Measurements from ENCODE around the gene KRT84.

Gene KRT84, protein sequence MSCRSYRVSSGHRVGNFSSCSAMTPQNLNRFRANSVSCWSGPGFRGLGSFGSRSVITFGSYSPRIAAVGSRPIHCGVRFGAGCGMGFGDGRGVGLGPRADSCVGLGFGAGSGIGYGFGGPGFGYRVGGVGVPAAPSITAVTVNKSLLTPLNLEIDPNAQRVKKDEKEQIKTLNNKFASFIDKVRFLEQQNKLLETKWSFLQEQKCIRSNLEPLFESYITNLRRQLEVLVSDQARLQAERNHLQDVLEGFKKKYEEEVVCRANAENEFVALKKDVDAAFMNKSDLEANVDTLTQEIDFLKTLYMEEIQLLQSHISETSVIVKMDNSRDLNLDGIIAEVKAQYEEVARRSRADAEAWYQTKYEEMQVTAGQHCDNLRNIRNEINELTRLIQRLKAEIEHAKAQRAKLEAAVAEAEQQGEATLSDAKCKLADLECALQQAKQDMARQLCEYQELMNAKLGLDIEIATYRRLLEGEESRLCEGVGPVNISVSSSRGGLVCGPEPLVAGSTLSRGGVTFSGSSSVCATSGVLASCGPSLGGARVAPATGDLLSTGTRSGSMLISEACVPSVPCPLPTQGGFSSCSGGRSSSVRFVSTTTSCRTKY

GRCh38 chr12:52385226-52385702 is at the start of gene KRT84:
Gene KRT84, minus strand, starts transcription at chr12:52385652. Its CDS starts 67 bp downstream, at chr12:52385585.
- DNase-seq (ENCODE audit: low read depth in 1 of 2, low spot score in 1 of 2): no peak

DNA sequence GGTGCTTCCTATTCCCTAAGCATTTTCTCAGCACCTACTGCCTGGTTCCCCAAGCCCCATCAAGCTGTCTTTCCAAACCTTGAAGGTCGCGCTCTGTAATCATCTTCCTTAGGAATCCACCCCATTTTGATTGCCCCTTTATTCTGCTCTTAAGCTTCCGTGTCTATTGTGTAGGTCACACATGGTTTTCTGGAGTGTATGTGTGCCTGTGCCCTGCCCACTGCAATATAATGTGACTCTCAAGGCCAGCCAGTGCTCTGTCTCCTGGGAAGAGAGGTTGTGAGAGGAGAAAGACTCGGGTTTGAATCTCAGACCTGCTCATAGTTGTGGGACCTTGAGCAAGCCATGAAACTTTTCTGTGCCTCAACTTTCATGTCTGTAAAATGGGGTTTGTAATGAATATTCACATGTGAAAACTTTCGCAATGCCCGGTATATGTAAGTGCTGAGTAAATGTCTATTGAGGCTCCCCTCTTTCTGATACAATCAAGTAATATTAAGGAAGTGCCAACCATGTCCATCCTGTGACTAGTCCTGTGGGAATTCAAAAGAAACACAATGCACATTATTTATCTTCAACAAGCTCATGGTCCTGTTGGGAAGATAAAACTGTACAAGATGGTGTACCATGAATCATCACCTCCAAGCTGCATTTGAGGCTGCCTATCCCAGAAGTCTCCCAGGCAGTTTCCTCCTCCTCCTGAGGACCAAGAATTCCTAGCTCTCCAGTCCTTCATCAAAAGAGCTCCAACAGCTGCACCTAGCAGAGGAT is 49.5 kb upstream of the KRT84 start:
- DNase-seq (ENCODE audit: low read depth in 1 of 2, low spot score in 1 of 2): no peak

DNA sequence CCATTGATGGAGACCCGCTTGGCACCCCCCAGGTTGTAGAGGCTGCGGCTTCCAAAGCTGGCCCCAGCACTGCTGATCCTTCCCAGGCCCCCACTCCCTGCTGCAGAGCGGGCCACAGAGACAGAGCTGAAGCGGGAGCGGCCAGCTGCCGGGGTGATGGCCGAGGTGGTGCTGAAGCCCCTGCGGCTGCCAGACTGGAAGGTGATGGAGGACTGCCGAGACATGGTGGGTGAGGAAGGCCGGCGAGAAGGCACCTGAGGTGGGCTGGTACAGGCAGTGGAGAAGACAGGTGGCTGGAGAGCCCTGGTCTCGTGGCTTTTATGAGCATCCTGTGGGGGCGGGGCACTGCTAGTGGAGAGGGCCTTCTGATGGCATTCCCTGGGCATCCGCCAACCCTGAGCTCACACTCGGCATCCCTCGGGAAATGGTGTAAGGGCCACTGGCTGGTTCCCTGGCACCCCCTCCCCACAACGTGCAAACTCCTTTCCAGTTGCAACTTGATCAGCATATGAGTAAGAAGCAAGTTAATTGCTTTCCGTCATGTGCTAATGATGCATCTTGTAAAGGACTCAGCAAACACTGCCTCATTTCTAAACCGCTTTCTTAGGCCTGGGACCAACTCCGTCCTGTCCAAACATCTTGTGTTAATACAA is 48.8 kb upstream of the KRT84 start, which contains the start of gene KRT75:
TSS of gene KRT75 (minus strand) at position 291 of the 653 bp plus-strand sequence. CDS start at position 224, 67 bp downstream.
- DNase-seq (ENCODE audit: low read depth in 1 of 2, low spot score in 1 of 2): no peak

- no peak for DNase-seq (ENCODE audit: low read depth in 1 of 2, low spot score in 1 of 2)
These were observed 48.1 kb upstream of the KRT84 start for GRCh38 chr12:52433501-52434080.

DNA sequence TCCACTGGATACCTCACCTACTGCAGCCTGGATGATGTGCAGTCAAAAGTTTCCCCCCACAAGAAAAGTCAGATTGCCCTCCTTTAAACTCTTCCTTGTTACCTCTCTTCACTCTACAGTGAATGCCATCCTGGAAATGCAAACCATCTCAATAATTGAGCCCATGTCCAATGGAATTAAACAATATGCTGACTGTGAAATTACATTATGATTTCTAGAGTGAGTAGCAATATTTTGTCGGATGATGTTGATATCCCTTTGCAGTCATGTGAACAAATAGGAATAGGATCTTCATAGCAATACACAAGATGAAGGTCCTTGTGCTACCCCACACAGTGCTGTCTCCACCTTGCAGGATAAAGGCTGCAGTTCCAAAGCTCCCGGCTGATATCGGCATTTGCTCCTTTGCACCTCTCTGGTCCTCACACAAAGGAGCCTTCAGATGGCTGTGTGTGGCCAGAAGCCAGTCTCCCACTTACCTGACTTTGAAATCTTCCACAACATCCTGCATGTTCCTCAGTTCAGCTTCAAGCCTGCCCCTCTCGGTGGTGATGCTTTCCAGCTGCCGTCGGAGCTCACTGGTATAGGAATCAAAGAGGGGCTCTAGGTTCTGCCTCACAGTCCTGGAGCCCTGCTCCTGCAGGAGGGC is 47.2 kb upstream of the KRT84 start:
- DNase-seq (ENCODE audit: low read depth in 1 of 2, low spot score in 1 of 2): no peak

DNA sequence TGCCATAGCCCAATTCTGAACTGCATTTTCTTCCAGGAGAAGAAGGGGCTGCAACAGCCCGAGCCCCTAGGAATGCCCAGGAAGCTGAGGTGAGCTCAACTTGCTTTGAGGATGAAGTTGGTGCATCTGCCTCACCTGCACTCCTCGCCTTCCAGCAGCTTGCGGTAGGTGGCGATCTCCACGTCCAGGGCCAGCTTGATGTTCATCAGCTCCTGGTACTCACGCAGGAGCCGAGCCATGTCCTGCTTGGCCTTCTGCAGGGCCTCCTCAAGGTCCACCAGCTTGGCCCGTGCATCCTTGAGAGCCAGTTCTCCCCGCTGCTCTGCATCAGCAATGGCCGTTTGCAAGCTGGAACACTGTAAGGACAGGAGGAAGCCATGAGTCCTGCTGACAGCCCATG is 42.7 kb upstream of the KRT84 start:
- no peak for DNase-seq (ENCODE audit: low read depth in 1 of 2, low spot score in 1 of 2)

- no peak for DNase-seq (ENCODE audit: low read depth in 1 of 2, low spot score in 1 of 2)
These were observed 41.6 kb upstream of the KRT84 start for GRCh38 chr12:52427083-52427482.

- no peak for DNase-seq (ENCODE audit: low read depth in 1 of 2, low spot score in 1 of 2)
These were observed 40.6 kb upstream of the KRT84 start for GRCh38 chr12:52426034-52426433.

DNA sequence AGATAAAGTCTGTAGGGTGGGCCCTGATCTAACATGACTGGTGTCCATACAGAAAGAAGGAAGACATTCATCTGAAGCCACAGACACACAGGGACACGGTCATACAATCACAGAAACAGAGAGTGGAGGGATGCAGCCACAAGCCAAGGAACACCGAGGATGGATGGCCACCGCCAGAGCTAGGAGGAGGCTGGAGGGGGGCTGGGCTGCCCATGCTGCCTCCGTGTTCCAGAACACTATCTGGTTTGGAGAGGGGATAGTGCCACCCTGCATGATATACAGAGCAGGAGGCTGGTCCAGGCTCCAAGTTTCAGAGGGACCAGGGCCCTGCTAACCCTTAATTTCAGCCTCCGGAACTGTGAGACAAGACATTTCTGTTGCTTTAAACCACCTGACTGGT is 40.0 kb upstream of the KRT84 start:
- no peak for DNase-seq (ENCODE audit: low read depth in 1 of 2, low spot score in 1 of 2)

DNA sequence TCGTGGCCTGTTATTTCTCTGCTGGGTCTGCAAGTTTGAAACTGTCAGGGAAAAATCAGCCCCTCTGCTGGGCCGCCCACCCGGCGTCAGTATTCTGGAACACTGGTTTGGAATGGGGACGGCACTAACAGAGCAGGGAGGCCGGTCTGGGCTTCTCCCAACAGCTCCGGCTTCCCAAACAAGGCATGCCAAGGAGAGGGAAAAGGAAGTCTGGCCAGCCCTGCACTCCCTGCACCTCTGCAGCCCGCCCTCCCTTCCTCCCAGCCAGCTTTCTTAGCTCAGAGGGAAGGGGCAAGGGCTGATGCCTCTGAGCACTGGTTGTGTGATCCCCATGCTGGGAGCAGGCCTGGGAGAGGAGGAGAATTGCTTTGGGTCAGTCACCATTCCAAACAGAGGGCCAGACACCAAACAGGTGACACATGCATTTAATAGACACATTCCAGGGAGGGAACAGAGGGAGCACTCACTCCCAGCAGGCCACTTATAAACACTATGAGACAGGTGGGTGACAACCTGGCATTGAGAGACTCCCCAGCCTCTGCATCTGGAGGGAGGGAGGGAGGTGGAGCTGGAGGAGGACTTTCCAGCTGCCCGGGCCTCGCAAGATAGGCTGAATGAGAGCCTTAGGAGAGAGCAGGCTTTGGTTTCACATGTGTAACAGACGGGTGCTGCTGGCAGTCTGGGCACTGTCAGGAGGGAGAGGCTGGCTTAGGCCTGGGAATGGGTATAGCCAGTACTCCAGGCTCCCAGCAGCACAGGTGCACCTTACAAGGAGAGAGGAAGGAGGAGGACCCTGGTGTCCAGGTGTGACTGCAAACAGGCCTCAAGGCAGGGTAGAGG is 38.4 kb upstream of the KRT84 start:
- no peak for DNase-seq (ENCODE audit: low read depth in 1 of 2, low spot score in 1 of 2)

DNA sequence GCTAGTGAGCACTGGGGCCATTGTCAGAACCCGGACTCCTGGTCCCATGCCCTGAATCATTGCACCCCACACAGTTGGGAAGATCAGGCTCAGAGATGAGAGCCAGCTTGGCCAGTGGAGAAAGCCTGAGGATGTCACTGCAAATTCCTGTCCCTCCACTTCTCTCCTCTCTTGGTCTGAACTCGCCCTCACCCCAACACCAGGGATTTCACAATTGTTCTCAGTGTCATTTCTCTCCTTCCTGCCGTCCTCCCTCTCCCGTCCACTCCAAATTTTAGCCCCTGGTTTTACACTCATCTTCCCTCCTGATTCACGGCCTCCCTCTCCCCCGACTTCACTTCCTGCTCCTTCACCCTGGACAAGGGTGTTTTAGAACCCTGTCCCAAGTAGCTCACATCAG is 37.6 kb upstream of the KRT84 start:
- no peak for DNase-seq (ENCODE audit: low read depth in 1 of 2, low spot score in 1 of 2)

- no peak for DNase-seq (ENCODE audit: low read depth in 1 of 2, low spot score in 1 of 2)
These were observed 34.2 kb upstream of the KRT84 start for GRCh38 chr12:52419656-52420055.

DNA sequence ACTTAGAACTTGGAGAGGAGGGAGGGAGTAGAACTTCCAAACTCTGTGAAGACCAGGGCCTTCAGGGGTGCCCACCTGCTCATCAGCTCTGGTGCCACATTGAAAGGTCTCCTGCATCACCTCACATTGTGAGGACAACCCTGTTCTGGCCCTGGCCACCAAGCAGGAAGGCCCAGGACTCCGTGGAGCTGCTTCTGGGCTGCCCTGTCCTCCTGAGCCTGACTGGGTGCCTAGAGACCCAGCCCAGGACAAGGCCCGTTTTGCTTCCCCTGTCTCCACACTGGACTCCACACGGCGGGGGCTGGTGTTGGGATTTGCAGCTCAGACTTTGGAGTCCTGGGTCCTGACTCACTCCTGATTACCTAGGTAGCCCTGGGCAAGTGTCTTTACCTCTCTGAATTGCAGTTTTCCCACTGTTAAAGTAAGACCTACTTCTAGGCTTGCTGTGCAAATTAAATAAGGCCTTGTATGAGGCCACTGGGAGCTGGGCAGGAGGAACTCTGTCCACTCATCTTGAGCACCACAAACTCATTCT is 33.2 kb upstream of the KRT84 start:
- no peak for DNase-seq (ENCODE audit: low read depth in 1 of 2, low spot score in 1 of 2)

DNA sequence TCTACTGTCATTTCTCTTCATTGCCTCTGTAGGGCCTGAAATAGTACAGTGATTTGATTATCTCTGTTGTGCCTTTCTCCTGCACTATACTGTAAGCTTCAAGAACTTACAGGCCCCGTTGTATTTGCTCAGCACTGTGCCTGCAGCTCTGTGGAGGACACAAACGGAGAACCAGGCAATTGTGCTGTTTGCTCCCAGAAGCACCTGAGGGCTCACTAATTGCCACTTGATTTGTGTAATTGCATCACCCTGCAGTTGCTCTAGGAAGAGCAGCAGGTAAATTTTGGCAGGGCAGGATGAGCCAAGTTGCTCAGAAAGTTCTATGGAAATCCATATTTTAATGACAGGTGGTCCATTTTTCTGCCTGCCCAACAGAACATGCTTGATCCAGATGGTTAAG is 32.3 kb upstream of the KRT84 start:
- DNase-seq (ENCODE audit: low read depth in 1 of 2, low spot score in 1 of 2): no peak

- DNase-seq (ENCODE audit: low read depth in 1 of 2, low spot score in 1 of 2): no peak
These were observed 31.3 kb upstream of the KRT84 start for GRCh38 chr12:52416795-52417194.

DNA sequence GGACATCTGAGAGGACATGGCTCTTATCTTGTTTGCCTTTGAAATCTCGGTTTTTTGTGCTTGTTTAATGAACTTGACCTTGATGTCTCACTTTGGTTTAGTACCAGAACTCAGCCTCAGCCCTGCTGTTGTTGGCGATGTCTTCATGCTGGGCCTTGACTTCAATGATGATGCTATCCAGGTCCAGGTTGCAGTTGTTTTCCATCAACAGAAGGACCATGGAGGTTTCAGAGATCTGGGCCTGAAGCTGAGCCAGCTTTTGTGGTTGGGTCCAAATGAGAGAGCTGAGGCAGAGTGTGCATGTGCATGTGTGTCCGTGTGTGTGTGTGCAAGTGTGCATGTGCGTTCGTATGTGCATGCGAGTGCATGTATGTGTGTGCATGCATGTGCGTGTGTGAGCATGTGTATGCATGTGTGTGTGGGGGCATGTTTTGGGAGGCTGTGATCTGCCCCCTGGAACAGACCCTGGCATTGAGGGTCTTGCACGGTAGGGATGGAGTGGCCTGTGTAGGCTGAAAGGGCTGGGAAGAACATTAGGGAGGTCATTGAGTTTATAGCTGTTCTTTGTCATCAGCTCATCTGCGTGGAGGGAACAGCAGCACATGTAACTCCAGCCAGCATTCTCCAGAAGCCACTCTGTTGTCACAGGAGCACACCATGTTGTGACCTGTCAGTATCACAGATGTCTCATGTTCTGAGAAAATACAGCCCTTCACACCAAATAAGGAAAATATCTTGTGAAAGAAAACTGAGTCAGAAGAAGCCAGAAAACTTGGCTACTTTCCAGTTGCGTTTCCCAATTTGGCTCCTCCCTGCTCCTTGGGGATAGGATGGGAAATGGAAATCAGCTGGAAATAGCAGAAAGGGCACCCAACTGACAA is 30.7 kb upstream of the KRT84 start:
- DNase-seq (ENCODE audit: low read depth in 1 of 2, low spot score in 1 of 2): no peak

DNA sequence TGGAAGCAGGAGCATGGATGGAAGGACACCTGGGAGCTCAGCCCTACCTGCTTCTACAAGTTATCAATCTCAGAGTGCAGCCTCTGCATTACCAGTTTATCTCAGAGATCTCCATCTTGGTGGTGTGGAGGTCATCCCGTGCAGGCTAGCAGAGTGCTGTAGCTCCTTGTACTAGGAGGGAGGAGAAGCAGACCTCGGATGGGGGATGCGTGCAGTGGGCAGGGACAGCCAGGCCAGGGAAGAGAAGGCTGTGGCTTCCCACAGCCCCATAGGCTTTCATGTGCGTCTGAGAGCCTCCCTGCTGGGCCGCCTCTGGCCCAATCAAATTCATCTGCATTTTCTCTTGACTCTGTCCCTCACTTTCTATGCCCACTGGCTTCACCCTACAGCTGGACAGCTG is 29.5 kb upstream of the KRT84 start:
- no peak for DNase-seq (ENCODE audit: low read depth in 1 of 2, low spot score in 1 of 2)

- DNase-seq (ENCODE audit: low read depth in 1 of 2, low spot score in 1 of 2): no peak
These were observed 28.4 kb upstream of the KRT84 start for GRCh38 chr12:52413782-52414345.

All from stimulated activated CD4-positive, alpha-beta T cell treated with anti-CD3 and anti-CD28 coated beads, Interleukin-15, amount 100 ng/mL, for 1 hour (primary cell).